ENCODE results near the gene IL18R1.

The IL18R1 gene

DNA sequence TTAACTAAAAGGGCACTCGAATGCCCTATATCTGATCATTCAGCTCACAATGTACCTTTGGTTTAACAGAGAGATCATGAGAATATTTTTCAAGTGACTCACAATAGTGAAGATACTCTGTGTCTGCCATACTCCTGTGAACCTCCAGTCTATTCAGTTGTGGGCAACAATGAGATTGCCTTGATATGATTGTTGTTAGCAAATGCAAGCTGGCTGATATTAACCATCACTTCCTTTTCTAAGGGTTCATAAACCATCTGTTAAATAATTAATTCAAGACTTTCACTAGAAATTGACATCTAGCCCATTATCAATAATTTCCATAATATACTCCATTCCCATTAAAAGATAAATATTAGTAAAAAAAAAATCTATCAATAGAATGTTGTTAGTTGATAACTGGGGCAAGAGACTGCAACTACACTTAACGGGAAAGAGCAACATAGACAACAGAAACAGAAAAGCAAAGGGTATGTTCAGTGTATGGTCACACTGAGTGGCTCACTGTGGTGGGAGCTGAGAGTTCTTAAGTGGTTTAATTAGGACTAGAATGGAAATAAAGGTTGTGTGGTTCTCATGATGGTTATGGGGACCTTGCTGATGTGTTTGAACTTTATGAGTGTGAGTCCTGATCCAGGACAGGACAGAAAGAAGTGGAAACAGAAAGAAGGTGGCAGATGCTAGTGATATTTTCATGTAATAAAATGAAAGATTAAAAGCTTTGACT lies 79.2 kb downstream of the IL18R1 start:
- DNase-seq (ENCODE audit: low spot score): no peak

DNA sequence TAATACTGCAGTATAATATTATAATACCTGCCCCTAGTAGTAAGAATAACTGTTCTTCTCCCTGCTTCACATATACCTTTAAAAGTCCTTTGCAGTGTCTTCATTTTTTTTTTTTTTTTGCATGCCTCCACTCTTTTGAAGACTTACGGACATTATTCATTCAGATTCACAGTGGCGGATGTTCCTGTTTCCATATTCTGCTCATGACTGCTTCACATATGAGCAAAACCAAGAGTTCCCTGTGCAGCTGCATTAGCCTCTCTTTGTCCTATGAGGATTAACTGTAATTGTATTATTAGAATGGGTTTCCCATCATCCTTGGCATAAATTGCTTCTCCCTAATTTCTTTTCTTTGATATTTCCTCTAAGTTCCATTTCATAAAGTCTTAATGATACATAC lies 80.1 kb downstream of the IL18R1 start:
- DNase-seq (ENCODE audit: low spot score): no peak

DNA sequence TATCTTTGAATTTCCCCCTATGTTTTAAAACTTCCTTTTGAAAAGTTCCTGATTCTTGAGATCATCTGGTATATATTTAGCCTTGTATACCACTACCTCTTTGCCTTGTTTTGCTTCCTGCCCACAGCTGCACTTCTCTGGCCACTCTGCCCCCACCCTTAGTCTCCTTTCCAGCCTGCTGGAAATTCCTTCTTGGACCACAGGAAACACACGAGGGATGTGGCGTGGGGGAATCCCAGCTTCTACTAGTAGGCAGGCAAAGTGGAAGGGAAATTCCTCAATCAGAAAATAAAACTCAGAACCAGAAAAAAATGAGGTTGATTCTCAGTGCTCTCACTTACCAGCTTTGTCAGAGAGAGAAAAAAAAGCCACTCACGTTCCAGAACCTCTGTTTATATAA lies 80.7 kb downstream of the IL18R1 start:
- no peak for DNase-seq (ENCODE audit: low spot score)

DNA sequence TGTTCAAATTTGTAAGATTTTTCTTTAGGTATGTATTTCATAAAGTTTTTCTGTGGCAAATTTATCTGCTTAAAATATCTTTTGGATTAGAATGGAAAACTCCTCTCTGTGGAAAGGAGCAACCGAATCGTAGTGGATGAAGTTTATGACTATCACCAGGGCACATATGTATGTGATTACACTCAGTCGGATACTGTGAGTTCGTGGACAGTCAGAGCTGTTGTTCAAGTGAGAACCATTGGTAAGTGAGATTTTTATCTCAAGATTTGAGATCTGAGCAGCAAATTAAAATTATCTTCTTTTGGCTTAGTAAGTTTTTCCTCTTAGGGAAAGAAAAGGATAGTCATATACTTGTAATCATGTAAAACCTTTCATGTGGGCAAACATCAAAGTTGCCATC lies 81.5 kb downstream of the IL18R1 start:
- DNase-seq (ENCODE audit: low spot score): no peak

DNA sequence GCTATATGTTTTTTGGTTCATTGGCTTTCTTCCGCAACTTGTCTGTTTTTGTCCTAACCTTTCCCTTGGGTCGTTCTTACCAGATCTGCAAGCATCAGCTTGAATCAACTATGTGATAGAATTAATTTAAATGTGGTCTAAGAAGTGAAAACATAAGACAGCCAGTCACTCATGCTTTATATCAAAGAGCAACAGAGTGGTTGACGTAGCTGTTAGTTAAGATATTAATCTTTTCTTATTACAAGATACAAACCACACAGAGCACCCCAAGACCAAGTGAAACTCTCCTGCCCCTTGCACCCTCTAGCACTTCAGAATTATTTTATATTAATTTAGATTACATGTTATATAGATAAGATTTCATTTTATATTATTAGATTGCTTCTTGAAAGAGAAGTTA lies 82.5 kb downstream of the IL18R1 start:
- DNase-seq (ENCODE audit: low spot score): no peak

DNA sequence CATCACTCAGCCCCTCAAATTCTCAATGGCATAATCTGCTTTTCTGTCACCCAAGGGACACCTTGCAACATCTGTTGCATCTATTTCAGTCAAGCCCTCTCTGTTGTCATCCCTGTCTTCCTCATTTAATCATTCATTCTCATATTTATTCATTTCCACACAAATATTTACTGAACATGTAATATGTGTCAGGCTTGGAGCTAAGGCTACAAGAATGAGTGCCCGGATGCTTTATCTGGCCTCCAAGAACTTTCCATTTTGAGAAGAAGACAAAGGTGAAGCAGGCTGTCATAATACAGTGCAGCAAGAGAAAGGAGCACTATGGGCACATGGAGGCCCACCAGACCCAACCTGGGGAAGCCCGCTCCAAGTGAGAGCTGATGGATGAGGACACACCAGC lies 83.0 kb downstream of the IL18R1 start:
- DNase-seq (ENCODE audit: low spot score): no peak

DNA sequence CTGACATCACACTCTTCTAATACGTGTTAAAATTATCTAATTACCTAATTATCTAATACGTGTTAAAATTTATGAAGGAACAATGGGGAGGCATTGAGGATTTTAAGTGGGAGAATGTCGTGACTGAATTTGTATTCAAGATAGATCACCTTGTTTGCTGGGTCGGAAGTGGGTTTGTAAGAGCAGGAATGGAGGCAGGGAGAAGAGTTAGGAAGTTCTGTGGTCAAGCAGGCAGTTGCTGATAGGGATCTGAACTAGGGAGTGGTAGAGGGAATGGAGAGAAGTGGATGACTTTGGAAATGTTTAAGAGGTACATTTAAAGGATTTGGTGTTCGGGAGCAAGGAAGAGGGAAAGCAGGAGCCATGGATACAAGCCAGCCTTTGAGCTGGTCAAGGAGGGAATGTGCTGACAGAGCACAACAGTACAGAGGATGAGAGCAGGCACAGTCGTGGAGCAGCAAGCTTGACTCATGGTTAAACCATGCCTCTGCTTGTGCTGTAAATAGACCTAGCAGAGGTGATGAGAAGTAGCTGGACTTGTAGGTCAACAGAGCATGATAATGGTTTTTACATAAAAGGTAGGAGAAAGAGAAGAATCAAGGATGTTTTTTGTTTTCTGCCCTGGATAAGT lies 83.6 kb downstream of the IL18R1 start:
- no peak for DNase-seq (ENCODE audit: low spot score)

DNA sequence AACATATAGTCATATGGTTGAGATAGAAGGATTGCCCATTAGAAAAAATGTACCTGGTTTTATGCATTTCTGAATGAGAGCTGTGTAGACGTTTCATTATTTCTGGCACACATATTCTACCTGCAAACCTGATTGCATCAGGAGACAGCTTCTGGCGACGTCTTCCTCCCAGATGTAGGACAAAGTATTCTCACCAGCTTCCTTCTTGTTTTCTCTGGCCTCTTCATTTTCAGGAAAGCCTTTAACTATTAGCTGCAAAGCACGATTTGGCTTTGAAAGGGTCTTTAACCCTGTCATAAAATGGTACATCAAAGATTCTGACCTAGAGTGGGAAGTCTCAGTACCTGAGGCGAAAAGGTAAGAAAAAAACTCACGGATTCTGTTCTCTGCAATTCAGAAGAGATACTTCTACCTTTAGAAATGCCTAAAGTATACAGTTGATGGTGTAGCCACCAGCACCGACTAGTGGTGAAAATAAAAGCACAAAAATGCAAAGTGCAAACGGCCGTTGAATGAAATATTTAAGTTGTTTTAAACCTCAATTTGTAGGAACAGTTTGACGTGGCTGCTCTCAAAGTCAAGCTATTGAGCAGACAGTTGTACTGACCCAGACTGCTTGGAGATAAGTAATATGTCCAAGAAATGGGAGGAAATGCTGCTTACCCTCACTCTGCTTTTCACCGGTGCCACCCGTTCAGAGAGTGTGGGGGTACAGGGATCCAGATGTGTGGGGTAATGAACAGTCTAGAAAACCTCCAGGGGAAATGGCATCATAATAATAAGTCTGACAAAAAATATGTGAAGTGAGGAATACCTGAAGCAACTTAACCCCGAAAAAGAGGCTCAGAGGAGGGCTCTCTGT lies 87.6 kb downstream of the IL18R1 start:
- DNase-seq (ENCODE audit: low spot score): no peak

DNA sequence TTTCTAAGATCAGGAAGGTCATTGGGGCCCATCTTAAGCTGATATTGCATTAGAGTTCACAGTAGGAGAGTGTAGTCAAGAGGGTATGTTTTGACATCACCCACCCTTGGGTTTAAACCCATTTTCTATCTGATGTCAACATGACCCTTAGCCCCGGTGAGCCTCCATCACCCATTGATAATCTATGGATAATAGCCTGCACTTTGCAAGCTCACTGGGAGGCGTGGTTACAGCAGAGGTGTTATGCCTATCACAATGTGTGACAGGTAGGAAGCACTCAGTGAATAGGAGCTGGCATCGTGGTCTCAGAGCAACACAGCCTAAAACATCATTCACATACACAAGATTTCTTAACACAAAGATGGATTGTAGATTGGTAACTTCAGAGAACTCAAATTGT lies 88.6 kb downstream of the IL18R1 start:
- no peak for DNase-seq (ENCODE audit: low spot score)

DNA sequence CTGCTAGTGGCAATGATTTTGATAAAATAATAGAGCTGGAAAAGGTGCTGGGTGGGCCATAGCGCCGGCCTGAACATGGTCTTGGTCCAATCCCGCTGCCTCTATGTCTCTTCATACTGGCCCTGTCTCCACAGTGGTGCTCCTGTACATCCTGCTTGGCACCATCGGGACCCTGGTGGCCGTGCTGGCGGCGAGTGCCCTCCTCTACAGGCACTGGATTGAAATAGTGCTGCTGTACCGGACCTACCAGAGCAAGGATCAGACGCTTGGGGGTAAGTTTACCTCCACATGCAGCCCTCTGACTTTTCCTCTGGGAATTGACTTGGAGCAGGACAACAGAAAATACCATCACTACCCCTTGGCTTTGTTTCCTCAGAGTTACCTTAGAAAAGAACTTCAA lies 91.3 kb downstream of the IL18R1 start:
- no peak for DNase-seq (ENCODE audit: low spot score)

Measured in HuH-7.5 (cell line).